Measurements from ENCODE around the gene ZNF616.
"Not testable (repeated sequence)": the region's sequence is repeated elsewhere in the genome, so short reads cannot be mapped to it uniquely, and the experiment has no call there.

The ZNF616 gene

DNA sequence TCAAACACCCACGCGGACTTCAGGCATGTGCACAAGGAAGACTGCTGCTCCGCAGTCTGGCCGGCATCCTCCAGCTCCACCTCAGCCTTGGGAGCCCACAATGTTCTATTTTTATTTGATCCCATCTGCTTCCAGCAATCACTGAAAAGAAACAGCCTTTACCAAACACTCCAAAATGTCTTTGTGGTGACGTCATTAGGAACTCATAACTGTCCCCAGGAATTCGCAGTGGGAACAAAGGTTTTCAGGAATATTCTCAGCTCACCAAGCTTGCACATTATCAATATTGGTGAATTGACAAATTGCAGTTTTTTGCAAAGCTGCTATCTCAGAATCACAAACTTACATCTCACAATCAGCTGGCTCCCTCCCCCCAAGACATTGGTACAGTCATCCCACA is 29.0 kb downstream of the ZNF616 start:
- no peak for DNase-seq (ENCODE audit: low read depth)

DNA sequence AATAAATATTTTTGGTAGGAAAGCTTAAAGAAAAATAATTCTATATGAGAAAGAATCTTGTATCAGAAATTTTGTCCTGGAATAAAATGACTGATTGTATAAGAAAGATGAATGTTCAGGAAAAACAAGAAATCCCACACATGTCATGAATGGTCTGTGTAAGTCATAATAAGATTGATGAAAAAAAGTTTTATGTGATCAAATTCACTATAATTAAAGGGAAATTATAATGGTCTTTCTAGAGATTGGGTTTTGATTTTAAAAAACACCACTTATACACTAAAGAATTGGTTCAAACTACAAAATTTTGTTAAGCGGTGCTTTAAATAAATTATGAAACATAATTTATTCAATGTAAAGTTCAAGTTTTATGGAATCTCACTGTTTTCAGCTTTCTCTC is 37.0 kb downstream of the ZNF616 start:
- DNase-seq (ENCODE audit: low read depth), result no peak

GRCh38 chr19:52101866-52102562 is 37.7 kb downstream of the ZNF616 start:
- no peak for DNase-seq (ENCODE audit: low read depth)

- no peak for DNase-seq (ENCODE audit: low read depth)
Observed at GRCh38 chr19:52099497-52100138, 40.1 kb downstream of the ZNF616 start.

DNA sequence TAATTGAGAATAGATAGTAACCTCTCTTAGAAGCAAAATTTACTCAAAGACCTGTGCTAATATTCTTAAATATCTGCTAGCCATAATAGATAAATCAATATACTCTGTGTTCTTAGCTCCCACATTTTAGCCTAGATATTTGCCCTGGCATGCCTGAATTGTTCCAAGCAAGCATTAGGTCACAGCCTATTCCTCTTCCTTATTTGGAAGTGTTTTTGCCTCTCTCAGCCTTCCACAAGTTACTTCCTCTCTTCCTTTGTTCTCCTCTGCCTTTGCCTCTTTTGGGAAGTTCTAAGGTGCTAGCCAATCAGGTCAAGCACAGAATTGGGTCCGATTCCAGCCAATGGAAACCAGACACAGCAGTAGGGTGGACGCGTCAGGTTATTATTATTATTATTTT is 43.3 kb downstream of the ZNF616 start:
- DNase-seq (ENCODE audit: low read depth), result not testable (repeated sequence)

DNA sequence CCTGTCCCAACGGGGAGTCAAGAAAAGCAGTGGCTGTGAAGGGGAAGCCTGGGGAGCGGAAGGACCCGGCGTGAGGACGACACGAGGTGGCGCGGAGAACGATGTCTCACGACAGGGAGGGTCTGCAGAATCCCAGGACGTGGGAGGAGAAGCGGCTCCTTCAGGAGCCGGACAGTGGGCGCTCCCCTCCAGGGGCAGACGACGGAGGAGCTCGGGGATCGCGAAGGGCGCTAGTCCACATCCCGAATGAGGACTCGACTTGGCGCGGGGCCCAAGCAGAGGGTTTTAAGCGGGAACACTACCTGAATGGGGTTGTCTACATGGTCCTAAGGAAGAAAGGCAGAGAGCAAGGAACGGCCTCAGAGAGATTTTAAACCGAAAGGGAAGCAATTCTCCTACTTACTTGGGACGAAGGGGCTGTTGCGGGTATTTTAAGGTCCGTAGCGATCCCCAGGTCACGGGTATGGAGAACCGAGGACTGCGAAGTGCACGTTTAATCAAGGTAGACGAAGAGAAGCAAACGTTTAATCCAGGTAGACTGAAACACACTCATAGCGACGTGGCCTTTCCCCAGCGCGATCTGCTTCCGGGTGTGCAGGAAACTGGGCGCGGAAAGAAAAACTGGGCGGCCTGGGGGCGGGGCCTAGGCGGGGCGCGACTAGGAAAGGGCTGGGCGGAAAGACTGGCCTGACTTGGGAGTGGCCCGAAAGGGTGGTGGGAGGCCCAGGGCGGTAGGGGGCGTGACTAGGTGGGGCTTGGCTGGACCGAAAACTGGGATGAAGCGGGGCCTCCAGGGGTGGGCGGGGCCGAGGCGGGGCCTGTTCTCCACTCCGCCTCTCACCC is 44.3 kb downstream of the ZNF616 start, which contains the start of gene ZNF841:
Gene ZNF841, minus strand, starts transcription at position 594 of the 843 bp plus-strand sequence. CDS start 10,964 bp downstream, outside the sequence.
- peak; percentile 74 for DNase-seq (ENCODE audit: low read depth)

GRCh38 chr19:52094526-52095130 is 45.1 kb downstream of the ZNF616 start:
- no peak for DNase-seq (ENCODE audit: low read depth)

DNA sequence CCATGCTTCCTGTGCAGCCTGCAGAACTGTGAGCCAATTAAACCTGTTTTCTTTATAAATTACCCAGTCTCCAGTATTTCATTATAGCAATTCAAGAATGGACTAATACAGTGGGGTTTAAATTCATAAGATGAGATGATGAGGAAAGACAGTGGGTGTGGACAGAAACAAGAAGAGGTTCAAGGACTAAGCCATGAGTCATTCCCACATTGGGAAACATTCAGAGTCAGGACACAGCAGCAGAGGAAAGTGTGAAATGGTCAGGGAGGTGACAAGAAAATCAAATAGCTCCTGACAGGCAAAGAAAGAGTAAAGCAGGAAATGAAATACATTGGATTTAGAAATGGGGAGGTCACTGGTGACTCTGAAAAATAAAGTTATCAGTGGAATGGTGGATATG is 53.3 kb downstream of the ZNF616 start:
- DNase-seq (ENCODE audit: low read depth), result no peak

DNA sequence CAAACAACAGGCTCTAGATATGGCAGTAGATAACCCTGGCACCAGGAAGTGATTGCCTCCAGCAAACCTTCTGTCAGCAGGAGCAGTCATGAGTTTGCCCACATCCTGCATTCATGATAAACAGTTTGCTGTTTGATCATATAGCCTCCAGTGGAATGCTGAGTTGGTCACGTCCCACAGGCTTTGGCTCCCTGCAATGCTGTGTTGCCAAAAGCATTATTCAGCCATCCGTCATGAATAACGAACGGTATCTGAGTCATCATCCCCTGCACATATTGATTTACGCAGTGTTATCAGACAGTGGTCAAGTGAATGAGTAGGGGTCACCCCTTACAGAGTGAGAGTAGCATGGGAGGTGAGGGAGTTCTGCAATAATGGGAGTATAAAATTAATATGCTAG is 69.2 kb downstream of the ZNF616 start:
- no peak for DNase-seq (ENCODE audit: low read depth)

DNA sequence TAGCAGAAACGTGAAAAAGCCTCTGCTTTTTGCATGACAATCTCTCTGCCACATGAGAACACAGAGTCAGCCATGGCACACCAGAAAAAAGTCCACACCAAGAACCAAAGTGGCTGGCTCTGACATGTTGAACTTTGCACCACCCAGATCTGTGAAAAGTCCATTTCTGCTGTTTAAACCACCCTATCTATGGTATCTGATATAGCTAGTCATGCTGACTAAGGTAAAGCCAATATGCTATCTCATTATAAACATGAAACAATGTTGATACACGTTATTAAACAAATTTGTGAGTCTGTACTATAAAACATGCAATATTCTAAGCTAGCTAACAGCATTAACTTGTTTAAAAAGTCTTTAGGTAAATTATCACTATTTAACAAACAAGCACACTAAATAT is 70.1 kb downstream of the ZNF616 start:
- DNase-seq (ENCODE audit: low read depth), result no peak

DNA sequence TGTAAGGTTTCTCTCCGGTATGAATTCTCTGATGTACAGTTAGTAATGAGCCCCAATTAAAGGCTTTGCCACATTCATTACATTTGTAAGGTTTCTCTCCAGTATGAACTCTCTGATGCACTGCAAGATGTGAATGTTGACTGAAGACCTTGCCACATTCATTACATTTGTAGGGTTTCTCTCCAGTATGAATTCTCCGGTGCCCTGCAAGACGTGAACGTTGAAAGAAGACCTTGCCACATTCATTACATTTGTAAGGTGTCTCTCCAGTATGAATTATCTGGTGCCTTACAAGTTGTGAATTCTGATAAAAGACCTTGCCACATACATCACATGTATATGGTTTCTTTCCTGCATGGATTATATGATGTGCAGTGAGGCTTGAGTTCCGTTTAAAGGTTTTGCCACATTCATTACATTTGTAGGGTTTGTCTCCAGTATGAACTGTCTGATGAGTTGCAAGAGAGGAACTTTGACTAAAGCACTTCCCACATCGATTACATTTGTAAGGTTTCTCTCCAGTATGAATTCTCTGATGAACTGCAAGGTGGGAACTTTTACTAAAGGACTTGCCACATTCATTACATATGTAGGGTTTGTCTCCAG is 73.4 kb downstream of the ZNF616 start:
- DNase-seq (ENCODE audit: low read depth), result no peak

DNA sequence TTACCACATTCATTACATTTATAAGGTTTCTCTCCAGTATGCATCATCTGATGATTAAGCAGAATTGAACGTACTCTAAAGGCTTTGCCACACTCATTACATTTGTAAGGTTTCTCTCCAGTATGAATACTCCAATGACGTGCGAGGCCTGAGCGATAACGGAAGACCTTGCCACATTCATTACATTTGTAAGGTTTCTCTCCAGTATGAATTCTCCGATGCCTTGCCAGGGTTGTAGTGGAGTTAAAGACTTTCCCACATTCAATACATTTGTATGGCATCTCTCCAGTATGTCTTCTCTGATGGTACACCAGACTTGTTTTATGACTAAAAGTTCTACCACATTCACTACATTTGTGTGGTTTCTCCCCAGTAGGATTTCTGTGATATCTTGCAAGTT is 74.3 kb downstream of the ZNF616 start:
- no peak for DNase-seq (ENCODE audit: low read depth)

Data from stimulated activated CD8-positive, alpha-beta memory T cell treated with anti-CD3 and anti-CD28 coated beads, Interleukin-15, amount 100 ng/mL, for 1 hour (primary cell).